DMS114 treated with DMSO at 0.1 percent for 48 hours (cell line): Measurements from ENCODE around the gene MOCOS.
"Not testable (repeated sequence)": the region's sequence is repeated elsewhere in the genome, so short reads cannot be mapped to it uniquely, and the experiment has no call there.

Experiments
- DNase-seq: peaks from one replicate; lab custom pipeline; 2025; ENCODE audit not compliant: unreplicated experiment; lab: John Stamatoyannopoulos, UW

Gene MOCOS

DNA sequence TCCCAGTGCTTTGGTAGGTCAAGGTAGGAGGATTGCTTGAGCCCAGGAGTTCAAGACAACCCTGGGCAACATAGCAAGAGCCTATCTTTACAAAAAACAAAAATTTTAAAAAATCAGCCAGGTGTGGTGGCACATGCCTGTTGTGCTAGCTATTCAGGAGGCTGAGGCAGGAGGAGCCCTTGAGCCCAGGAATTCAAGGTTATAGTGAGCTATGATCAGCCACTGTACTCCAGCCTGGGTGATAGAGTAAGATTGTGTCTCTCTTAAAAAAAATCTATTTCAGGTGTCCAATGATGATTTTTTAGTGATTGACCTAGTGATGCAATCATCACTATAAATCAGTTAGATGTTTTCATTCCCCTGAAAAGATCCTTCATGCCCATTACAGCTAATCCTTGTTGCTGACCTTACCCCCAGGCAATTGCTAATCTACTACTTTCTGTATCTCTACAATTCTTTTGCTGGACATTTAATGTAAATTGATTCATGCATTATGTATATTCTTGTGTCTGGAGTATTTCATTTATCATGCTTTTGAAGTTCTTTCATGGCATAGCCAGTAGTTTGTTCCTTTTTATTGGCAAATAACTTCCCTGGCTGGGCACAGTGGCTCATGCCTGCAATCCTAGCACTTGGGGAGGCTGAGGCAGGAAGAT lies 10.3 kb downstream of the MOCOS start:
- DNase-seq: no peak

DNA sequence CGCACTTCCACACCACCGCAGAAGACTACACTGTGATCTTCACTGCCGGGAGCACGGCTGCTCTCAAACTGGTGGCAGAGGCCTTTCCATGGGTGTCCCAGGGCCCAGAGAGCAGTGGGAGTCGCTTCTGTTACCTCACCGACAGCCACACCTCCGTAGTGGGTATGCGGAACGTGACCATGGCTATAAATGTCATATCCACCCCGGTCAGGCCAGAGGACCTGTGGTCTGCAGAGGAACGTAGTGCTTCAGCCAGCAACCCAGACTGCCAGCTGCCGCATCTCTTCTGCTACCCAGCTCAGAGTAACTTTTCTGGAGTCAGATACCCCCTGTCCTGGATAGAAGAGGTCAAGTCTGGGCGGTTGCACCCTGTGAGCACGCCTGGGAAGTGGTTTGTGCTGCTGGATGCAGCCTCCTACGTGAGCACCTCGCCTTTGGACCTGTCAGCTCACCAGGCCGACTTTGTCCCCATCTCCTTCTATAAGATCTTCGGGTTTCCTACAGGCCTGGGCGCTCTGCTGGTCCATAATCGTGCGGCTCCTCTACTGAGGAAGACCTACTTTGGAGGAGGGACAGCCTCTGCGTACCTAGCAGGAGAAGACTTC lies 12.5 kb downstream of the MOCOS start:
- no peak for DNase-seq

DNA sequence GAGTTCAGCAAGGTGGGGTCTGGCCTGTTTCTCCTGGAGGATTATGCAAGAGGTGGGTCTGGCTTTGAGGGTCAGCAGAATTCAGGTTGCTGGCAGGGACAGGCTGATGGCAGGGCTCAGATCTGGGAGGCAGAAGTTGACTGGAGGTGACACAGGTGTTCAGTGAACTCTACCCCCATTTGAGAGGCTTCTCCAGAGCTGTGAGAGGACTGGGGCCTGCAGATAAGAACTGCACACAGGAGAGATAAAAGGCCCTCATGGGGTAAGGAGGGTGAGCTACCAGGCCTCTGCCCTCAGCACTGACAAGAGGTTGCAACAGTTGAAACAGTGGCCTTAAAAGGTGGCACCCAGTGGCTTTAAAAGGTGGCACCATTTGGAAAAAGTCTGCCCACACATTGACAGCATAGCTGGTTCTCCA lies 13.1 kb downstream of the MOCOS start:
- no peak for DNase-seq

- DNase-seq: no peak
These were observed 14.5 kb downstream of the MOCOS start for GRCh38 chr18:36201765-36202164.

GRCh38 chr18:36203360-36203895 lies 16.1 kb downstream of the MOCOS start:
- DNase-seq: no peak

DNA sequence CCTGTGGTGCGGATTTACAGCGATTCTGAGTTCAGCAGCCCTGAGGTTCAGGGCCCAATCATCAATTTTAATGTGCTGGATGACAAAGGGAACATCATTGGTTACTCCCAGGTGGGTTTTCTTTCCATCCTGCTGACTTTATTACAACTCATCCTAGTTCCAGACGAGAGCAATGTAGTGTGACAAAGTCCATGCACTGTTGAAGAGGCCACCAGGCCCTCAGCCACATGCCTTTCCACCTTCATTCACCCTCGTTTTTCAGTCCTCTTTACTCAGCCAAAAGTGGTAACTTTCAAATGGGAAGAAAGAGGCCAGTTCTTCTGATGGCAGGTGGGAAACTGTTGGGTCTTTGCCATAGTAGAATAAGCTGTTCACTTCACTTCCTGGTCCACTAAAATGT lies 17.9 kb downstream of the MOCOS start:
- DNase-seq: no peak

- no peak for DNase-seq
These were observed 20.0 kb downstream of the MOCOS start for GRCh38 chr18:36207303-36207702.

DNA sequence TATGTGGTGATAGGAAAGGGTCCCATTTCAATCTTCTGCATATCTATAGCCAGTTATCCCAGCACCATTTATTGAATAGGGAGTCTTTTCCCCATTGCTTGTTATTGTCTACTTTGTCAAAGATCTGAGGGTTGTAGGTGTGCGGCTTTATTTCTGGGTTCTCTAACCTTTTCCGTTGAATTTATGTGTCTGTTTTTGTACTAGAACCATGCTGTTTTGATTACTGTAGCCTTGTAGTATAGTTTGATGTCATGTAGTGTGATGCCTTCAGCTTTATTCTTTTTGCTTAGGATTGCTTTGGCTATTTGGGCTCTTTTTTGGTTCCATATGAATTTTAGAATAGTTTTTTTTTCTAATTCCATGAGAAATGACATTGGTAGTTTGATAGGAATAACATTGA lies 20.7 kb downstream of the MOCOS start:
- not testable (repeated sequence) for DNase-seq

- no peak for DNase-seq
These were observed 24.3 kb downstream of the MOCOS start for GRCh38 chr18:36211612-36212065.

- DNase-seq: no peak
These were observed 25.2 kb downstream of the MOCOS start for GRCh38 chr18:36212301-36213171.

- no peak for DNase-seq
These were observed 27.5 kb downstream of the MOCOS start for GRCh38 chr18:36214811-36215210.

GRCh38 chr18:36215577-36215976 lies 28.3 kb downstream of the MOCOS start:
- DNase-seq: no peak

DNA sequence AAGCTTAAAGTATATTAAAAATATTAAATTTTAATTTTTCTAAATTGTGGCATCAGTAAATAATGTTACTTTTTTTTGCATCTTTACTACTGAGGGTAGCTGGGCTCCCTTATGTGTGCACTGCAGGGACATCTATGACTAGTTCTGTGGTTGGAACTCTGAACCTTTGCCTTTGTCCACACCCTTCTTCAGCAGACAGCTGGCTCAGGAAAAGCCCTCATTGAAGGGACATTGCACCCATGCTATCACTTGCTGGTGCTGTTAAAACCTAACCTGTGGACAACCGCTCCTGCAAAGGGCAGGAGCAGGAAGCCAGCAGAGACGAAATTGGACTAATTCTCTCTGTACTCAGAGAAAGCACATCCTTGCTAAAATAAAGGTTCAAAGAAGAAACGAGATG lies 30.1 kb downstream of the MOCOS start:
- DNase-seq: no peak

- DNase-seq: no peak
These were observed 41.9 kb downstream of the MOCOS start for GRCh38 chr18:36229188-36229587.

GRCh38 chr18:36240510-36240909 lies 53.2 kb downstream of the MOCOS start:
- not testable (repeated sequence) for DNase-seq

DNA sequence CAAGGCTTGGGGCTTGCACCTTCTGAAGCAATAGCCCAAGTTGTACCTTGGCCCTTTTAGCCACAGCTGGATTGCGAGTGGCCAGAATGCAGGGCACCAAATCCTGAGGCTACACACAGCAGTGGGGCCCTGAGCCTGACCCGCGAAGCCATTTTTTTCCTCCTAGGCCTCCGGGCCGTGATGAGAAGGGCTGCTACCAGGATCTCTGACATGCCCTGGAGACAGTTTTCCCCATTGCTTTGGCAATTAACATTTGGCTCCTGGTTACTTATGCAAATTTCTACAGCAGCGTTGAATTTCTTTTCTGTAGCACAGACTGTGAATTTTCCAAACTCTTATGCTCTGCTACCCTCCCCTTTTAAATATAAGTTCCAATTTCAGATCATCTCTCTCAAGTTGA lies 54.5 kb downstream of the MOCOS start:
- no peak for DNase-seq

DNA sequence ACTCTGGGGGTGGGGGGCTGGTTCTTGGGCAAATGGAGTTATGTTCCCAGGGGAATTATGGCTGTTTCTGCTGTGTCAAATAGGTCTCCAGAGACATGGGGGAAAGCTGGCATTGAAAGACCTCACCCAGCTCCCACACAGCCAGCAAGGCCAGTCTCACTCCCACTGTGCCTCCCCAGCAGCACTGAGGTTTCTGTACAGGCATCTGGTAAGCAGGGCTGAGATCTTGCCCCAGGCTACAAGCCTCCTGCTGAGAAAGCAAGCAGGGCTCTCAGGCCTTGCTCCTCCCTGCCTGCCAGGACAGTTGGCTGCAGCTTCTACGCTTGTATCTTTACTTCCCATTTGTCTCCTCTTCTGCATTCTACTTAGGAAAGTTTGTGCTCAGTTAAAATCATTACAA lies 59.7 kb downstream of the MOCOS start:
- no peak for DNase-seq

GRCh38 chr18:36249392-36249791 lies 62.1 kb downstream of the MOCOS start:
- DNase-seq: no peak

DNA sequence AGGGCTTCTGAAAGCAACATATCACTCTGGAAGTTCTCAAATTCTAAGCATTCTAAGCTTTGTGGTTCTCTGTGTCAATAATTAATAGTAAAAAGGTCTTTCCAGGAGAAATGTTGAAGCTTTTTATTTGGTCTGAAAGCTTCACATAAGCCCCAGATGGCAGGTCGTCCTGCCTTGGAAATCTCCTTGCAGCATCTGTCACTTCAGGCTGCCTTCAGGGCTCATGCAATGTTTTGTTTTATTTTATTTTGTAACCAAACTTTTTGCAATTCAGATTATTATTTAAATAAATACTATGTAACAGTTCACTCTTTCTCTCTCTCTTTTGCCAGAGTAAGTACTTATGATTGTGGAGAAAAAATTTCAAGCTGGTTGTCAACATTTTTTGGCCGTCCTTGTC lies 63.5 kb downstream of the MOCOS start:
- DNase-seq: no peak

DNA sequence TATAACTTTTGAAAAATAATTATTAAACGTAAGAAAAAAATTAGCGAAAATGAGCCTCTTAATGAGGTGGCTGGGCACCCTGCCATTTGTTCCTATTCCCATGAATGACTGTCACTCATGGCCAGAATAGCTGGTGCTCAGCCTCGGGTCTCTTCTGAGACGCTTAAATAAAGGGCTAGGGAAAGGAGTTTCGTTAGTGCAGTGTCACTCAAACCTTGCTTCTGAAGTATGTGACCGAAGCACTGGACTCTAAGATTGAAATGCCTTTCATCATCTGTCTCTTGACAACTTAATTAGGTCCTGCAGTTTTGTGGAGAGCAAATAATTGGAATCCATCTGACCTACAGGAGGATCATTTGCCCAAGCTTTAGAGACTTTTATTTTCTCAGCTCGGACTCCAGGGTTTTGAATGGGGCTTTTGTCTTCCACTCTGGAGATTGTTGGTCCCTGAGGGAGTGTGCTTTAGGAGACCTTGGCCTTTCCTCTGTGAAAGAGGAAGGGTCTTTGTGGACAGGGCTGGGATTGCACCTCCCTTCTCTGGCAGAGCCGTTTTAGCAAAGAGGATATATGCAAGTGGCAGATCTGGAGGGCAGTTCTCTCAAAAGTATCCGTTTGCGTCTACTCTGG lies 67.9 kb downstream of the MOCOS start:
- no peak for DNase-seq

DNA sequence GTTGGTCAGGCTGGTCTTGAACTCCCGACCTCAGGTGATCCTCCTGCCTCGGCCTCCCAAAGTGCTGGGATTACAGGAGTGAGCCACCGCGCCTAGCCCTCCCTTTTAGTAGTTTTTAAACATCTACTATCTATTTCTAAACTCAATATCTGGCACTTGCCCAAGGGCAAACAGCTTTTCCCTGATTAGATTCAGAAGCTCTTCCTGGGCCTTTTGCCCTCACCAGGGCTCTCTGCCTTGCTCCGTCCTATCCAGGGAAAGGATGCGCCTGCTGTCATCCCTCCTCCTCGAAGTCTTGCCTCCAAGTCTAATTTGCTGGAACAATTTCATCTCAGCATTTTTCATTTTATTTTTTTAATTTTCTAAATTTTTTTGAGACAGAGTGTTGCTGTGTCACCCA lies 68.8 kb downstream of the MOCOS start:
- DNase-seq: no peak
